Heart left ventricle (tissue), 16 donors: Measurements from ENCODE around the gene ST7. TPM values are rescaled to one million over a fixed set of nuclear protein-coding genes. Genes with fewer than 3 reads are reported as not detected.

Experiments used
- ATAC-seq, 4 donors: fragments of 200-7000 bp; cut with Tn5 transposase; one replicate each; pipeline ENCODE4 v1.9.1; 2020 to 2022; ENCODE audit warnings: moderate library complexity in 4 of 4, mild to moderate bottlenecking in 3 of 4, moderate number of reproducible peaks in 1 of 4
- DNase-seq, 5 donors: peaks; one replicate each; pipeline ENCODE4 v3.0.0-alpha.2; 2020
- H3K27ac ChIP-seq, 12 donors: fragments of 200-600 bp; sonication (generic) in 4 of 12; one replicate each; pipeline versions ENCODE4 v1.5.0 to v1.8.0; 2016 to 2022; ENCODE audit warnings: mild to moderate bottlenecking in 2 of 12
- H3K27me3 ChIP-seq, 9 donors: fragments of 200-600 bp; sonication (generic) in 2 of 9; one replicate each; pipeline versions ENCODE4 v1.5.1 to v1.8.0; 2016 to 2022; ENCODE audit warnings: mild to moderate bottlenecking in 3 of 9
- H3K36me3 ChIP-seq, 9 donors: fragments of 200-600 bp; sonication (generic) in 2 of 9; one replicate each; pipeline versions ENCODE4 v1.5.0 to v1.8.0; 2018 to 2022; ENCODE audit warnings: mild to moderate bottlenecking in 2 of 9
- H3K4me1 ChIP-seq, 12 donors: fragments of 200-600 bp; sonication (generic) in 4 of 12; one replicate each; pipeline versions ENCODE4 v1.5.0 to v1.8.0; 2016 to 2022; ENCODE audit warnings: mild to moderate bottlenecking in 3 of 12
- H3K4me3 ChIP-seq, 12 donors: fragments of 200-600 bp; sonication (generic) in 4 of 12; one replicate each; pipeline versions ENCODE4 v1.5.0 to v1.8.0; 2017 to 2022; ENCODE audit warnings: mild to moderate bottlenecking in 9 of 12, moderate library complexity in 4 of 12
- H3K9me3 ChIP-seq, 12 donors: fragments of 200-600 bp; sonication (generic) in 4 of 12; one replicate each; pipeline versions ENCODE4 v1.5.0 to v1.8.0; 2016 to 2022; ENCODE audit warnings: mild to moderate bottlenecking in 1 of 12
- POLR2A ChIP-seq, 2 donors: fragments of 450-650 bp; IDR thresholded peaks; one replicate each; pipeline ENCODE4 v1.6.1; 2017; ENCODE audit warnings: antibody characterized with exemption in 2 of 2, mild to moderate bottlenecking in 2 of 2, moderate library complexity in 2 of 2
- WGBS, 4 donors: extraction: QIAGEN DNeasy Blood & Tissue Kit in 2 of 4; methylation state at CpG; one replicate each; pipeline versions ENCODE4 v1.1.5 to v1.1.7; 2013 to 2018; 5-methylcytosine and 5-hydroxymethylcytosine counted together
- intact Hi-C, 10 donors: fragments of 100-400 bp; cut with DNase I; formaldehyde crosslinking; loops; one replicate each; pipeline versions ENCODE4 v1.11.1 to v1.14.2; 2022
- polyA plus RNA-seq, 2 donors: library from polyadenylated mRNA; stranded (reverse); fragments of 200-250 nt; gene quantifications; one replicate each; pipeline ENCODE4 v1.2.3, GENCODE V29; 2013
- total RNA-seq, 9 donors: library from RNA; depleted of rRNA in 2 of 9; stranded (reverse); fragments of >200 nt in 2 of 9; fragmentation: NEBNext Ultra II Directional in 3 of 9; extraction: Animal tissue kit (Norgen Biotek cat#: 25700) in 3 of 9; gene quantifications; one replicate each; pipeline versions ENCODE4 v1.1.0 to v1.2.4, GENCODE V29; 2016 to 2023
- TF ChIP-seq, protein P1 (sequence below), 12 donors: fragments of 200-600 bp; sonication (generic) in 4 of 12; IDR thresholded peaks; one replicate each; pipeline versions ENCODE4 v1.5.0 to v1.8.0; 2018 to 2022; ENCODE audit warnings: antibody characterized with exemption in 12 of 12, mild to moderate bottlenecking in 5 of 12
- donor health status: ischemic (EF 13 %, LVEDD 7.1; RV severe dilation, severe dysfunction).
- donor health status: healthy with polysubstance abuse.
- donor health status: DM: no; HTN: yes; CAD: no.
- donor health status: DM: no; HTN: no; CAD: no.
- donor health status: ischemic (EF 25% LVEDD 6.9; RV normal size, moderate dysfunction).
- donor health status: ischemic (EF 25% LVEDD 5.7; RV mildly dilated, moderate dysfunction).
- donor health status: healthy.
- donor health status: DM: yes; HTN: yes; CAD: no.
- donor health status: ischemic (EF 35%, LVEDD 5.7; RV mildly dilated, moderate dysfunction).
- donor health status: nonischemic (EF 11% LVEDD 7.7; RV severe dilation, severe dysfunction).
- donor health status: DM: yes; HTN: yes; CAD: no.
- donor health status: PGD.
- donor health status: ischemic (EF 29% LVEDD 5.4; RV normal size, mild dysfunction).
- donor health status: nonischemic (EF 23%, LVEDD 6.1; RV moderate dilation, normal function).

The ST7 gene
- total and polyA plus RNA-seq, 11 donors = 16.0 to 41.3 (median 25.5) TPM

DNA sequence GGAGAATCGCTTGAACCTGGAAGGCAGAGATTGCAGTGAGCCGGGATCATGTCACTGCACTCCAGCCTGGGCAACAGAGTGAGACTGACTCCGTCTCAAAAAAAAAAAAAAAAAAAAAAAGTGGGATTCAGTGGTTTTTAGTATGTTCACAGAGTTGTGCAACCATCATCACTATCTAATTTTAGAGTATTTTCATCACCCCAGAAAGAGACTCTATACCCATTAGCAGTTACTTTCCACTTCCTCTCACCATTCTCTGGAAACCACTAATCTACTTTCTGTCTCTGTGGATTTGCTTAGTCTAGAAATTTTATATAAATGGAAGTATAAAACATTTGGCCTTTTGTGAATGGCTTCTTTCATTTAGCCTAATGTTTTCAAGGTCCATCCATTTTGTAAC, 113.4 kb downstream of the ST7 start:
- Histone ChIP-seq H3K4me3 (no peak overlapping the region), H3K27me3 (no peaks in the 10 kb centered on the region), H3K9me3 (no peaks in the 10 kb centered on the region), H3K36me3 (no peaks in the 10 kb centered on the region), H3K27ac (peak overlapping the region in 1 of 12 donors; percentile 25), H3K4me1 (peaks cover 0 to 35% (median 20%) of the 10 kb centered on the region in 12 donors)
- ATAC-seq (peak in 3 of 4 donors; percentile 51 to 61 (median 57)), DNase-seq (no peak)
- no peak for TF ChIP-seq POLR2A (IDR thresholded peaks at IDR 0.05)
- TF ChIP-seq, protein P1, sequence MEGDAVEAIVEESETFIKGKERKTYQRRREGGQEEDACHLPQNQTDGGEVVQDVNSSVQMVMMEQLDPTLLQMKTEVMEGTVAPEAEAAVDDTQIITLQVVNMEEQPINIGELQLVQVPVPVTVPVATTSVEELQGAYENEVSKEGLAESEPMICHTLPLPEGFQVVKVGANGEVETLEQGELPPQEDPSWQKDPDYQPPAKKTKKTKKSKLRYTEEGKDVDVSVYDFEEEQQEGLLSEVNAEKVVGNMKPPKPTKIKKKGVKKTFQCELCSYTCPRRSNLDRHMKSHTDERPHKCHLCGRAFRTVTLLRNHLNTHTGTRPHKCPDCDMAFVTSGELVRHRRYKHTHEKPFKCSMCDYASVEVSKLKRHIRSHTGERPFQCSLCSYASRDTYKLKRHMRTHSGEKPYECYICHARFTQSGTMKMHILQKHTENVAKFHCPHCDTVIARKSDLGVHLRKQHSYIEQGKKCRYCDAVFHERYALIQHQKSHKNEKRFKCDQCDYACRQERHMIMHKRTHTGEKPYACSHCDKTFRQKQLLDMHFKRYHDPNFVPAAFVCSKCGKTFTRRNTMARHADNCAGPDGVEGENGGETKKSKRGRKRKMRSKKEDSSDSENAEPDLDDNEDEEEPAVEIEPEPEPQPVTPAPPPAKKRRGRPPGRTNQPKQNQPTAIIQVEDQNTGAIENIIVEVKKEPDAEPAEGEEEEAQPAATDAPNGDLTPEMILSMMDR (IDR thresholded peaks at IDR 0.05) = no peak
- WGBS, 4 donors = 80 to 94% (median 90%) methylated on average over 3 of the region's 3 CpGs
- intact Hi-C loops = no loop called here

DNA sequence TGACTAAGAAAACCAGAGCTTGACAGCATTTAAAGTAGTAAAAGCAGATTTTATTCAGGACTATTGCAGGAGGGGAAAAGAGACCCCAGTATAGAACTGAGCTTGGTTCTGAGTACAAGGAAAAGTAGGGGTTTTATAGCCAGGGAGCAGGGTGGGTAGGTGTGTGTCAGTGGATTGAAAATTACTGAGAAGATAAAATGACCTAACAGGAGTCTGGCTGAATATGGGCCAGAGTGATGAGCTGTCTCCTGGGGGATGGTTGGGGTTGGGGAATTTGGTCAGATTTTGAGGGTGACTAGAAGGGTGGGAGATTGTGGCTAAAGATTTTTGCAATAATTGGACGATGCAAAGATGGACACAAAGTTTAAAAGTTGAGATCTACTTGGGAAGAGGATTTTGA, 114.0 kb downstream of the ST7 start:
- Histone ChIP-seq H3K27me3 (no peaks in the 10 kb centered on the region), H3K4me3 (no peak overlapping the region), H3K36me3 (no peaks in the 10 kb centered on the region), H3K27ac (peak overlapping the region in 2 of 12 donors; percentile 6 to 25), H3K9me3 (no peaks in the 10 kb centered on the region), H3K4me1 (peaks cover 0 to 41% (median 27%) of the 10 kb centered on the region in 12 donors)
- 81 to 97% (median 95%) methylated on average over 1 of the region's 1 CpG for WGBS, 4 donors
- intact Hi-C loops = no loop called here
- TF ChIP-seq, protein P1 (IDR thresholded peaks at IDR 0.05) = no peak
- no peak for TF ChIP-seq POLR2A (IDR thresholded peaks at IDR 0.05)
- no peak for ATAC-seq
- DNase-seq = no peak

DNA sequence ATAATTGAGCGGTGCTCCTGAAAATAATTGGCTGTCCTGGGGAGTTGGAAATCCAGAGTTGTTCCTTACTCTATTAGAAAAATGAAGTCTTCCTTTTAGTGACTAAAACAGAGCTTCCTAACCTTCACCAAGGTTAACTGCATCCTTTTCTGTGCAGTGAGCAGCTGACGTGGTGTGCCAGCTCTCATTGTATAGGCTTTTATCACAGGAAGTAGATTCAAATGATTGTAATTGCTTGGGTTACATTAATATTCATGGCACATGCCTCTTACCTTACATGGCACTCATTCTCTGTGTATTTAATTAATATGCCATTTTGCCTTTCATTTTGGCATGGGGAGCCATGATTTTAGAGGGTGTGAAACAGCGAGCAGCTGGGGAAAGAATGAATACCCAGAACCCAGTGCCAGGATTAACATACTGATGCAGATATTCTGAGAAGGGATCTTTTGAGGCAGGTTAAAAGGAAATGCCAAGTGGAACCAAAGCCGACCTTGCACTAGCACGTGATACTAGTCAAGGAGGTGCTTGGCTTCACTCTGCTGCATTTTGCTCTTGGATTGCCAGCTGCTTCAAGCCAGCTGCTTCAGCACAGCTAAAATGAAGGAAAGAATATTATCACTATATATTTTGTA, 115.3 kb downstream of the ST7 start:
- Histone ChIP-seq H3K36me3 (no peaks in the 10 kb centered on the region), H3K9me3 (no peaks in the 10 kb centered on the region), H3K4me1 (peaks cover 0 to 54% (median 35%) of the 10 kb centered on the region in 12 donors), H3K4me3 (no peak overlapping the region), H3K27me3 (no peaks in the 10 kb centered on the region), H3K27ac (no peak overlapping the region)
- TF ChIP-seq, protein P1 (IDR thresholded peaks at IDR 0.05) = no peak
- TF ChIP-seq POLR2A (IDR thresholded peaks at IDR 0.05) = no peak
- WGBS, 4 donors = 60 to 63% (median 63%) methylated on average over 5 of the region's 5 CpGs
- DNase-seq (no peak), ATAC-seq (no peak)
- intact Hi-C loops = no loop called here

DNA sequence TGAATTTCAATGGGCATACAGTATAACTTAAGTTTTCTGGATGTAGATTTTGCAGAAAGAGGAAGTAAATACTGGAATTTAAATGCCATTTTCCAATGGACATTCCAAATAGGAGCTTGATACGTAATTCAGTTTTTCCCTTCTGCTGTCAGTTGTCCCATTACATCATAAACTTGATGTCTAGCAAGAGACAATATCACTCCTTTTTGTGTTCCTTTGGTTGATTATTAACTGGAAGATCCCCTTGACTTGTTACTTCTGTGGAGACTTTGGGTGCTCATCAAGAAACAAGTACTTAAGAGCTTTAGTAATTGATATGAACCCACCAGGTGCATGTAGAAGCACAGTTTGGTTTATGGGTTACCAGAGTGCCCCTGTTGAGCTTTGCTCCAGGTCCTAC, 116.1 kb downstream of the ST7 start:
- intact Hi-C loops = no loop called here
- TF ChIP-seq, protein P1 (IDR thresholded peaks at IDR 0.05) = no peak
- no peak for TF ChIP-seq POLR2A (IDR thresholded peaks at IDR 0.05)
- Histone ChIP-seq H3K4me3 (no peak overlapping the region), H3K27me3 (no peaks in the 10 kb centered on the region), H3K27ac (no peak overlapping the region), H3K36me3 (no peaks in the 10 kb centered on the region), H3K9me3 (no peaks in the 10 kb centered on the region), H3K4me1 (peaks cover 0 to 55% (median 36%) of the 10 kb centered on the region in 12 donors)
- 66 to 83% (median 79%) methylated on average over 1 of the region's 1 CpG for WGBS, 4 donors
- ATAC-seq = no peak
- DNase-seq = no peak
